ENCODE results near the gene PRR3. TPM values are rescaled to one million over a fixed set of nuclear protein-coding genes. Genes with fewer than 3 reads are reported as not detected.

The PRR3 gene
- total and polyA plus RNA-seq, 2 of the 13 experiments (the other 11 are each of a cell fraction or from before 2014, with no cell fraction given) = 14.6 to 21.2 TPM

- TF ChIP-seq PATZ1 (CRISPR knock-in tag; IDR thresholded peaks at IDR 0.05) = peak; percentile 86
- peak; percentile 50; the same call in 1 of the 2 replicates for TF ChIP-seq PAF1 (CRISPR knock-in tag; IDR thresholded peaks at IDR 0.05)
- TF ChIP-seq ZNF263 (CRISPR knock-in tag; IDR thresholded peaks at IDR 0.05) = no peak
- TF ChIP-seq POLR2AphosphoS5 (IDR thresholded peaks at IDR 0.05; ENCODE audit: low read depth, low read length) = peak; percentile 88
- TF ChIP-seq ZNF766 (CRISPR knock-in tag; IDR thresholded peaks at IDR 0.05; ENCODE audit: borderline replicate concordance) = no peak; the same call in 1 of the 2 replicates
- TF ChIP-seq DNMT3B (CRISPR knock-in tag; conservative IDR thresholded peaks at IDR 0.05) = peak; percentile 94
- peak; percentile 98 for TF ChIP-seq ZNF674 (CRISPR knock-in tag; IDR thresholded peaks at IDR 0.05; ENCODE audit: low read depth)
- peak; percentile 63; the same call in 1 of the 2 replicates for TF ChIP-seq KDM3A (CRISPR knock-in tag; IDR thresholded peaks at IDR 0.05; ENCODE audit: low read depth)
- TF ChIP-seq EZH2 (conservative IDR thresholded peaks at IDR 0.05; ENCODE audit: low read depth, low read length) = no peak
- no peak for TF ChIP-seq ZNF530 (CRISPR knock-in tag; IDR thresholded peaks at IDR 0.05; ENCODE audit: low read depth)
- TF ChIP-seq ZNF34 (CRISPR knock-in tag; IDR thresholded peaks at IDR 0.05; ENCODE audit: borderline replicate concordance) = peak; percentile 91; the same call in 1 of the 2 replicates
- TF ChIP-seq KAT2B (IDR thresholded peaks at IDR 0.05; ENCODE audit: borderline replicate concordance, low read depth, low read length) = no peak
- no peak; the same call in none of the 2 replicates for TF ChIP-seq ZNF136 (CRISPR knock-in tag; IDR thresholded peaks at IDR 0.05; ENCODE audit: low read depth)
- TF ChIP-seq ZNF746 (CRISPR knock-in tag; IDR thresholded peaks at IDR 0.05) = peak; percentile 66
- TF ChIP-seq MTA3 (CRISPR knock-in tag; IDR thresholded peaks at IDR 0.05) = no peak
- TF ChIP-seq KLF16 (CRISPR knock-in tag; IDR thresholded peaks at IDR 0.05) = peak in 1 of 2 experiments; percentile 63; a peak in 1 of 4 replicates
- TF ChIP-seq ZNF777 (CRISPR knock-in tag; IDR thresholded peaks at IDR 0.05) = peak; percentile 8; the same call in 1 of the 2 replicates
- no peak; the same call in none of the 2 replicates for TF ChIP-seq MYNN (CRISPR knock-in tag; IDR thresholded peaks at IDR 0.05; ENCODE audit: low read depth)
- no peak for TF ChIP-seq AHDC1 (CRISPR knock-in tag; IDR thresholded peaks at IDR 0.05; ENCODE audit: borderline replicate concordance)
- no peak for TF ChIP-seq ZBTB43 (CRISPR knock-in tag; conservative IDR thresholded peaks at IDR 0.05)
- TF ChIP-seq PHF20 (CRISPR knock-in tag; IDR thresholded peaks at IDR 0.05) = peak; percentile 96
- TF ChIP-seq SP5 (CRISPR knock-in tag; IDR thresholded peaks at IDR 0.05; ENCODE audit: borderline replicate concordance, low read depth) = peak; percentile 33; the same call in 1 of the 2 replicates
Observed at GRCh38 chr6:30556906-30557682, at the start of gene PRR3 (continued).
